GM12892 (cell line): ENCODE data around the gene PALLD.

ENCODE experiments used
- POLR2A ChIP-seq: IDR thresholded peaks from 2 replicates; pipeline ENCODE4 v1.6.1; 2011; ENCODE audit warnings: low read depth, low read length, control low read depth
- TAF1 ChIP-seq: IDR thresholded peaks from 2 replicates; pipeline ENCODE4 v1.6.1; 2011; ENCODE audit warnings: low read depth, mild to moderate bottlenecking, control low read depth, low read length, borderline replicate concordance

DNA sequence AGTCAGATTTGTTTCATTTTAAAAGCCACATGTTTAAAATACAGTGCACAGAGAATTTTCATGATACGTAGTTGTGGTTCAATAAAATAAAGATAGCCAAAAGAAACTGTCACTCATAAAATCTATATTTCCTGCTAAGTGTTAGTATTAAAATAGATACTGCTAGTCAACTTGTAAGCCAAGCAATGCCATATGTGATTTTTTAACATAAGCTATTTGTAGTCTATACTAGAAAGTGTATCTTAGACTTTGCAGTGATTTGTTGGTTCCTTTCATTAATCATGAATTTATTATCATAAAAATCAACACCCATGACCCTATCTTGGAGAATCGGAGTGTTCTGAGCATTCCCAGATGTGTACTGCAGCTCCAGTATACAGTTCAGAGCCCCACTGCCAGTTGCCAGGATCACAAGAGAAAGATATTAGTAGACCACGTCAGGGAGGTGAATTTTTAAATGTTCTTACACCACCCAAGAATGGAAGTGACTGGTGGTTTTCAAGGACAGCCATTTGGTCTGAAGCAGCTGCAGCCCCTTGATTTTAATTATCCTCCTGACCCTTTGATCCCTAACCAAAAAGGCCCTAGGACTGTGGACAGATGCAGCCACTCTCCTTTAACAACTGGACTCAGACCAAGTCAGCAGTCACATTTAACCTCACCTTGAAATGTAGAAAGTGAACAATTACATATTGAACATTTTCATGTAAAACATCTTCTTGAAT is 163.1 kb downstream of the PALLD start:
- TF ChIP-seq POLR2A (no peak), TAF1 (no peak)
